OCI-LY7 (cell line): Measurements from ENCODE around the gene CD6. TPM values are rescaled to one million over a fixed set of nuclear protein-coding genes. Genes with fewer than 3 reads are reported as not detected.

ENCODE experiments used
- BruUV-seq: library from RNA; stranded (reverse); fragments of 400-500 nt; replicated peaks from 2 replicates; lab custom pipeline; 2021; lab: Mats Ljungman, UMichigan
- CTCF ChIA-PET: fragments of 300-600 bp; sonication (Branson Sonifier 250); formaldehyde crosslinking; loops from one replicate; lab custom pipeline; 2022; ENCODE audit warnings: antibody characterized with exemption; ENCODE audit not compliant: unreplicated experiment; lab: Charles Lee
- POLR2A ChIA-PET: fragments of 300-600 bp; sonication (Branson Sonifier 250); formaldehyde crosslinking; loops from one replicate; lab custom pipeline; 2022; ENCODE audit warnings: antibody characterized with exemption; lab: Charles Lee
- DNase-seq: peaks from one replicate; pipeline ENCODE4 v3.0.0-alpha.2; 2015; ENCODE audit warnings: low spot score
- H2AFZ ChIP-seq: fragments of 200-600 bp; sonication (generic), shearing (Covaris generic); 2 replicates; pipeline ENCODE4 v1.6.1; 2014; ENCODE audit warnings: mild to moderate bottlenecking, antibody characterized with exemption, low read length, moderate library complexity
- H3K27ac ChIP-seq: fragments of 200-600 bp; sonication (generic); 2 replicates; pipeline ENCODE4 v1.5.1; 2014; ENCODE audit warnings: mixed run types, low read depth, mild to moderate bottlenecking, moderate library complexity, low read length, inconsistent platforms; ENCODE audit not compliant: poor library complexity, severe bottlenecking
- H3K36me3 ChIP-seq: fragments of 200-600 bp; sonication (generic); 2 replicates; pipeline ENCODE4 v1.6.1; 2014; ENCODE audit warnings: mild to moderate bottlenecking, antibody characterized with exemption, low read length, moderate library complexity, mixed read lengths; ENCODE audit not compliant: insufficient read depth
- H3K4me1 ChIP-seq: fragments of 200-600 bp; sonication (generic); 2 replicates; pipeline ENCODE4 v1.5.1; 2014; ENCODE audit warnings: mild to moderate bottlenecking, low read length; ENCODE audit not compliant: insufficient read depth, poor library complexity, severe bottlenecking
- H3K4me2 ChIP-seq: fragments of 200-600 bp; sonication (generic); 2 replicates; pipeline ENCODE4 v1.6.1; 2014; ENCODE audit warnings: mild to moderate bottlenecking, low read length
- H3K4me3 ChIP-seq: fragments of 200-600 bp; sonication (generic); 2 replicates; pipeline ENCODE4 v1.5.1; 2014; ENCODE audit warnings: mild to moderate bottlenecking, low read depth, low read length; ENCODE audit not compliant: poor library complexity, severe bottlenecking
- H3K79me2 ChIP-seq: fragments of 200-600 bp; sonication (generic); 2 replicates; pipeline ENCODE4 v1.6.1; 2016; ENCODE audit warnings: low read depth, mild to moderate bottlenecking, low read length, moderate library complexity, mixed read lengths; ENCODE audit not compliant: insufficient read depth
- H3K9me2 ChIP-seq: fragments of 200-600 bp; sonication (generic); 2 replicates; pipeline ENCODE4 v1.6.1; 2016; ENCODE audit warnings: mild to moderate bottlenecking, low read length, mixed read lengths; ENCODE audit not compliant: insufficient read depth
- H3K9me3 ChIP-seq: fragments of 200-600 bp; sonication (generic); 2 replicates; pipeline ENCODE4 v1.6.1; 2014; ENCODE audit warnings: mild to moderate bottlenecking, mixed run types, low read length, mixed read lengths
- H4K20me1 ChIP-seq: fragments of 200-600 bp; sonication (generic); 2 replicates; pipeline ENCODE4 v1.6.1; 2014; ENCODE audit warnings: mild to moderate bottlenecking, antibody characterized with exemption, low read length, moderate library complexity, mixed read lengths; ENCODE audit not compliant: insufficient read depth
- EZH2phosphoT487 ChIP-seq: fragments of 200-600 bp; sonication (generic); IDR thresholded peaks from 2 replicates; pipeline ENCODE4 v1.6.1; 2018; ENCODE audit warnings: low read depth, borderline replicate concordance, mild to moderate bottlenecking, mixed run types, antibody characterized with exemption, low read length, moderate library complexity, mixed read lengths
- intact Hi-C: fragments of 100-400 bp; cut with micrococcal nuclease; formaldehyde crosslinking; loops from one replicate; pipeline ENCODE4 v1.10.0; 2022; ENCODE audit not compliant: unreplicated experiment
- total RNA-seq, 2 experiments: library from RNA; depleted of rRNA in 1 of 2; stranded (reverse); fragments of >200 nt in 1 of 2; shearing (Covaris generic) in 1 of 2; gene quantifications; 2 replicates each; pipeline ENCODE4 v1.2.3, GENCODE V29; 2014 to 2022
- TF ChIP-seq, protein P1 (sequence below): fragments of 200-600 bp; sonication (generic); conservative IDR thresholded peaks from 2 replicates; pipeline ENCODE4 v1.5.1; 2014; ENCODE audit warnings: mild to moderate bottlenecking, antibody characterized with exemption, low read length, moderate library complexity, mixed read lengths

The CD6 gene
- total RNA-seq, 2 experiments from 2014 or later, result not detected

DNA sequence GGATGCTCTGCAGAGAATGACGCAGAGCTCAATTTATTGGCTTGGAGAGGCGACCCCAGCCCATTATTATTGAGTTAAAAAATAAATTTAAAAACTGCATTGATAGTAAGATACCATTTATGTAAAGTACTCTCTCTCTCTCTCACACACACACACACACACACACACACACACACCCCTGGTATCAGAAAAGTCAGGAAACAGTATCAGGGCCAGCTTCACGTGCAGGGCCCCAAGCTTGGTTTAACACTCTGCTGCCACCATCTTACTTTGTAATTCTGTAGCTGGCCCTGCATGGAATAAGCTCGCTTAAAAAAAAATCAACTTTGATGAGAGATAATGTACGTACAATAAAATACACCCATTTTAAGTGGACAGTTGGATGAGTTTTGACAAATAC lies 71.1 kb downstream of the CD6 start:
- POLR2A ChIA-PET, result interaction anchor here (0.6 to 2.9 kb wide), 2 partner anchors 8 to 558 kb away, joined by 3 to 7 read pairs; no protein-coding TSS in a partner anchor
- Histone ChIP-seq H3K4me3 (no peak overlapping the region), H3K9me2 (no peaks in the 10 kb centered on the region), H3K4me1 (peaks cover 15% of the 10 kb centered on the region), H4K20me1 (no peaks in the 10 kb centered on the region), H3K36me3 (no peaks in the 10 kb centered on the region), H3K4me2 (peak overlapping the region; percentile 60), H3K27ac (no peak overlapping the region), H3K79me2 (no peaks in the 10 kb centered on the region), H2AFZ (peak overlapping the region; percentile 92; the same call in 1 of the 2 replicates), H3K9me3 (no peaks in the 10 kb centered on the region)
- BruUV-seq, result no TSS peak
- TF ChIP-seq, protein P1, sequence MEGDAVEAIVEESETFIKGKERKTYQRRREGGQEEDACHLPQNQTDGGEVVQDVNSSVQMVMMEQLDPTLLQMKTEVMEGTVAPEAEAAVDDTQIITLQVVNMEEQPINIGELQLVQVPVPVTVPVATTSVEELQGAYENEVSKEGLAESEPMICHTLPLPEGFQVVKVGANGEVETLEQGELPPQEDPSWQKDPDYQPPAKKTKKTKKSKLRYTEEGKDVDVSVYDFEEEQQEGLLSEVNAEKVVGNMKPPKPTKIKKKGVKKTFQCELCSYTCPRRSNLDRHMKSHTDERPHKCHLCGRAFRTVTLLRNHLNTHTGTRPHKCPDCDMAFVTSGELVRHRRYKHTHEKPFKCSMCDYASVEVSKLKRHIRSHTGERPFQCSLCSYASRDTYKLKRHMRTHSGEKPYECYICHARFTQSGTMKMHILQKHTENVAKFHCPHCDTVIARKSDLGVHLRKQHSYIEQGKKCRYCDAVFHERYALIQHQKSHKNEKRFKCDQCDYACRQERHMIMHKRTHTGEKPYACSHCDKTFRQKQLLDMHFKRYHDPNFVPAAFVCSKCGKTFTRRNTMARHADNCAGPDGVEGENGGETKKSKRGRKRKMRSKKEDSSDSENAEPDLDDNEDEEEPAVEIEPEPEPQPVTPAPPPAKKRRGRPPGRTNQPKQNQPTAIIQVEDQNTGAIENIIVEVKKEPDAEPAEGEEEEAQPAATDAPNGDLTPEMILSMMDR, result no peak
- no peak for TF ChIP-seq EZH2phosphoT487
- intact Hi-C loops, result no loop called here
- CTCF ChIA-PET, result no interaction called here
- no peak for DNase-seq

DNA sequence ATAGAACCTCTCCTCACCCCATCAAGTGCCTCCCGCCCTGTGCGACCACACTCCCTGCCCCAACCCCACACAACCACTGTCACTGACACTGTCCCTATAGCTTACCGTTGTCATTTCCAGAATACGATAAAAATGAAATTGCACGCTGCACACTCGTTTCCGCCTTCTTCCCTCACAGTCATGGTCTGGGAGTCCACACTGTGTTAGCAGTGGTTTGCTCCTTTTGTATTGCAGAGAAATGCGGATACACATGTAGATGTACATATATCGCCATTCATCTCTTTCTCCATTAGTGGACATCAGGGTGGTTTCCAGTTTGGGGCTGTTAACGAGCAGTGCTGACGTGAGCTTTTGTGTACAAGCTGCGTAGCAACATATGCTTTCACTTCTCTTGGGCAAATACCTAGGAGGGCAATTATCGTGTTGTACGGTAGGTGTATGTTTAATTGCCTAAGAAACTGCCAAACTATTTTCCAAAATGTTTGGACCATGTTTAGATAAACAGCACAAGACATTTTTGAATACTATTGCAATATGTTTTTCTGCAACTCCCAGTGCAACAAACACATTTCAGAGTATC lies 71.6 kb downstream of the CD6 start:
- ChIA-PET CTCF (no interaction called here), POLR2A (interaction anchor here (2.9 kb wide), 1 partner anchor 8 kb away, joined by 7 read pairs; no protein-coding TSS in a partner anchor)
- Histone ChIP-seq H3K4me2 (peak overlapping the region; percentile 60; the same call in 1 of the 2 replicates), H3K36me3 (no peaks in the 10 kb centered on the region), H3K9me2 (no peaks in the 10 kb centered on the region), H3K27ac (no peak overlapping the region), H2AFZ (peak overlapping the region; percentile 92; the same call in 1 of the 2 replicates), H3K9me3 (no peaks in the 10 kb centered on the region), H4K20me1 (no peaks in the 10 kb centered on the region), H3K4me1 (peaks cover 15% of the 10 kb centered on the region), H3K79me2 (no peaks in the 10 kb centered on the region), H3K4me3 (no peak overlapping the region)
- no TSS peak for BruUV-seq
- TF ChIP-seq EZH2phosphoT487, result no peak
- TF ChIP-seq, protein P1, result no peak
- no peak for DNase-seq
- intact Hi-C loops, result no loop called here

DNA sequence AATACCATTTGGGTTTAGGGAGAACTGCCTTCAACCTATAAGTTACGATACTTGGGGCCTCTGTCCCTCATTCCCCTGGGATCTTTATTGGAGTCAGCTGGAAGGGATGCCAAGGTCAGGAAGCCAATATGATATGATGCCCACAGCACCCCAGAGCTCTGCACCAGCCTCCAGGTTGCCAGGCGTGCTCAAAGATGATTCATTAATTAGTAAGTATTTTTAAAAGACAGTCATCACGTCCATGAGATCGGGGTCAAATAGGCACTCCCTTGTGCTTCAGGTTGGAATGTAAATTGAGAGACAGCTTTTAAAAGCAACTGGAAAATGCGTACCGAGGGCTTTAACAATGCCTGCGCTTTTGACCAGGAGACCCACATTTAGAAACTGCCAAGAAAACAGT lies 73.8 kb downstream of the CD6 start:
- TF ChIP-seq EZH2phosphoT487, result no peak
- TF ChIP-seq, protein P1, result no peak
- H3K36me3 ChIP-seq, result no peaks in the 10 kb centered on the region
- H3K9me3 ChIP-seq, result no peaks in the 10 kb centered on the region
- CTCF ChIA-PET, result no interaction called here
- no peak overlapping the region for H3K4me2 ChIP-seq
- no TSS peak for BruUV-seq
- no peak for DNase-seq
- H2AFZ ChIP-seq, result no peak overlapping the region
- H3K79me2 ChIP-seq, result no peaks in the 10 kb centered on the region
- no peak overlapping the region for H3K4me3 ChIP-seq
- intact Hi-C loops, result no loop called here
- H3K9me2 ChIP-seq, result no peaks in the 10 kb centered on the region
- POLR2A ChIA-PET, result interaction anchor here (0.9 kb wide), 1 partner anchor 53 kb away, joined by 4 read pairs; no protein-coding TSS in a partner anchor
- no peak overlapping the region for H3K27ac ChIP-seq
- no peaks in the 10 kb centered on the region for H4K20me1 ChIP-seq
- H3K4me1 ChIP-seq, result peaks cover 15% of the 10 kb centered on the region
